Spinal cord (tissue), 10 donors: ENCODE results near the gene ADD2. TPM values are rescaled to one million over a fixed set of nuclear protein-coding genes. Genes with fewer than 3 reads are reported as not detected.
A peak's percentile ranks its signal among the peaks of the same experiment; 100 is the strongest.

Experiments used
- DNase-seq, 6 donors: peaks; one replicate each; pipeline versions ENCODE4 v3.0.0 to v3.0.0-alpha.2; 2013 to 2015; ENCODE audit warnings: low spot score in 6 of 6, low read depth in 4 of 6
- H3K27ac ChIP-seq: one replicate; pipeline ENCODE4 v1.5.1; 2013; ENCODE audit warnings: low read depth, low read length, control low read depth
- H3K27me3 ChIP-seq: one replicate; pipeline ENCODE4 v1.6.1; 2013; ENCODE audit warnings: low read length; ENCODE audit not compliant: control insufficient read depth, insufficient read depth
- H3K36me3 ChIP-seq: one replicate; pipeline ENCODE4 v1.6.1; 2013; ENCODE audit warnings: low read length; ENCODE audit not compliant: control insufficient read depth, insufficient read depth
- H3K4me1 ChIP-seq: one replicate; pipeline ENCODE4 v1.6.1; 2013; ENCODE audit warnings: low read length; ENCODE audit not compliant: control insufficient read depth, insufficient read depth
- H3K4me3 ChIP-seq: one replicate; pipeline ENCODE4 v1.5.1; 2013; ENCODE audit warnings: low read depth, low read length, control low read depth
- H3K9me3 ChIP-seq: one replicate; pipeline ENCODE4 v1.6.1; 2013; ENCODE audit warnings: low read length; ENCODE audit not compliant: control insufficient read depth, insufficient read depth
- WGBS: methylation state at CpG from one replicate; pipeline ENCODE4 v1.1.5; 2013; ENCODE audit warnings: missing lambda C conversion rate; ENCODE audit not compliant: insufficient coverage; 5-methylcytosine and 5-hydroxymethylcytosine counted together
- polyA plus RNA-seq, 2 donors: library from polyadenylated mRNA; unstranded; fragments of 120-200 nt; gene quantifications; one replicate each; pipeline ENCODE4 v1.2.1, GENCODE V29; 2013; ENCODE audit not compliant: insufficient read length in 2 of 2
- total RNA-seq, 2 donors: library from RNA; depleted of rRNA in 1 of 2; stranded (reverse); fragments of 120-200 nt in 1 of 2; fragments of >200 nt in 1 of 2; gene quantifications; one replicate each; pipeline versions ENCODE4 v1.2.3 to v1.2.4, GENCODE V29; 2013 to 2014
- donor health status: healthy.

ADD2 gene
- total and polyA plus RNA-seq, 4 donors = 22.7 to 122 (median 68.7) TPM

- no peaks in the 10 kb centered on the region for H3K4me1 ChIP-seq
- H3K36me3 ChIP-seq = peaks cover 81% of the 10 kb centered on the region
- no peak for DNase-seq
- whole genome bisulfite sequencing = 95% methylated on average over 9 of the region's 11 CpGs
- no peaks in the 10 kb centered on the region for H3K27me3 ChIP-seq
- H3K9me3 ChIP-seq = no peaks in the 10 kb centered on the region
- H3K27ac ChIP-seq = no peak overlapping the region
- no peak overlapping the region for H3K4me3 ChIP-seq
These were observed 93.2 kb downstream of the ADD2 start for GRCh38 chr2:70674636-70675430.

DNA sequence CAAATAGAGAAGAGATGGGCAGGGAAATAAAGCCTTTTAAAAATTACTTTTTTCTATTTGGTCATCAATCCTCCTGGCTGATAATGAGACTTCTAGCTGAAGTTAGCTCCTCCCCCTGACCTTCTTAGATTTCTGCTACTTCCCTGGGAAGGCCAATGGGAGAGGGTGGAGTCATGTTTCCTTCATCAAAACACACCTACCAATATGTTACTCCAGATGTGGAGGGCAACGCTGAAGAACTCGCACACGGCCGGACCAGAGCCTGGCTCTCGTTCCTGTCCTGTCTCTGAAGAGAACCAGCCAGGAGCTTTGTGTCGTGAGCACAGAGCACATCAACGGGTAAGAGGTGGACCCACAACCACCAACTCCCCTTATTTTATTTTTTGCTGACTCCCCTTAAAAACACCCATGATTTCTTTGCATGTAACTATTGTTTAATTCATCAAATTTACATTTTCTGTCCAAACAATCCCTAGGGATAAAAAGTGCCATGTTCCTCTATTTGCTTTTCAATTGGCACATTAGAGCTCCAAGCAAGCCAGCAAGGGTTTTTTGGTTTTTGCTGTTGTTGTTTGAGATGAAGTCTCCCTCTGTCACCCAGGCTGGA lies 94.9 kb downstream of the ADD2 start:
- Histone ChIP-seq H3K9me3 (no peaks in the 10 kb centered on the region), H3K27ac (no peak overlapping the region), H3K36me3 (peaks cover 84% of the 10 kb centered on the region), H3K4me1 (peaks cover 3% of the 10 kb centered on the region), H3K4me3 (no peak overlapping the region), H3K27me3 (no peaks in the 10 kb centered on the region)
- no peak for DNase-seq
- WGBS = 61% methylated on average over 6 of the region's 7 CpGs

DNA sequence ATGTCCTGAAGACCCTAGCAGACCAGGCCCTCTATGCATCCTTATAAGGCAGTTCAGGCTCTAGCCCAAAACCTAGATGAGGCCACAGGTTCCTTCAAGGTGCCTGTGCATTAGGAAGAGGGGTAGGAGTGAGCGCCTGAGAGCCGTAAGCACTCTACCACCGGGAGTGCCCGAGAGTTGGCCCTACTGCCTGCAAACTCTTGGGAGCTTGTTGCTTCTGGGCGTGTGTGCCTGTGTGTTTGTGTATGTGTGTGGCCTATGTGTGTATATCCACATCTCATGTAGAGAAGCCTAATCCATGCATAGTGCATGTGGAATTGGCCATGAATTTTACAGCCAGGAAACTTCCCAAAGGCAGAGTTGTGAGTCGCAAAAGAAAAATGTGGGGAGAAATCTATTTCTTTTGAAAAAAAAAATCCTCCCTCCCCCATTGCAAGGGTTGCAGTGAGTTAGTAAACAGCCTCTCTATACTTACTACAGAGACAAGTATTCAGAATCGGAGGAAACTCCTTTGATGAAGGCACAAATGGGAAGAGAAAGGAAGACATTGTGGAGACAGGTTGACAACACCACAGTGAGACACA lies 96.8 kb downstream of the ADD2 start:
- Histone ChIP-seq H3K4me1 (peaks cover 3% of the 10 kb centered on the region), H3K36me3 (peaks cover 84% of the 10 kb centered on the region), H3K9me3 (no peaks in the 10 kb centered on the region), H3K4me3 (no peak overlapping the region), H3K27ac (no peak overlapping the region), H3K27me3 (no peaks in the 10 kb centered on the region)
- DNase-seq = no peak
- 100% methylated on average over 1 of the region's 7 CpGs for WGBS

GRCh38 chr2:70670626-70671025 lies 97.4 kb downstream of the ADD2 start:
- Histone ChIP-seq H3K4me1 (peaks cover 3% of the 10 kb centered on the region), H3K9me3 (no peaks in the 10 kb centered on the region), H3K27me3 (no peaks in the 10 kb centered on the region), H3K4me3 (no peak overlapping the region), H3K36me3 (peaks cover 88% of the 10 kb centered on the region), H3K27ac (no peak overlapping the region)
- DNase-seq = no peak
- WGBS = 100% methylated on average over 1 of the region's 3 CpGs

- WGBS = 94% methylated on average over 1 of the region's 1 CpG
- Histone ChIP-seq H3K4me1 (peaks cover 3% of the 10 kb centered on the region), H3K27me3 (no peaks in the 10 kb centered on the region), H3K4me3 (no peak overlapping the region), H3K9me3 (no peaks in the 10 kb centered on the region), H3K36me3 (peaks cover 88% of the 10 kb centered on the region), H3K27ac (no peak overlapping the region)
- no peak for DNase-seq
These were observed 97.8 kb downstream of the ADD2 start for GRCh38 chr2:70670202-70670601.

- Histone ChIP-seq H3K36me3 (peaks cover 88% of the 10 kb centered on the region), H3K27ac (no peak overlapping the region), H3K4me3 (no peak overlapping the region), H3K27me3 (no peaks in the 10 kb centered on the region), H3K4me1 (peaks cover 3% of the 10 kb centered on the region), H3K9me3 (no peaks in the 10 kb centered on the region)
- 73% methylated on average over 1 of the region's 4 CpGs for WGBS
- DNase-seq = no peak
These were observed 99.1 kb downstream of the ADD2 start for GRCh38 chr2:70668911-70669310.

DNA sequence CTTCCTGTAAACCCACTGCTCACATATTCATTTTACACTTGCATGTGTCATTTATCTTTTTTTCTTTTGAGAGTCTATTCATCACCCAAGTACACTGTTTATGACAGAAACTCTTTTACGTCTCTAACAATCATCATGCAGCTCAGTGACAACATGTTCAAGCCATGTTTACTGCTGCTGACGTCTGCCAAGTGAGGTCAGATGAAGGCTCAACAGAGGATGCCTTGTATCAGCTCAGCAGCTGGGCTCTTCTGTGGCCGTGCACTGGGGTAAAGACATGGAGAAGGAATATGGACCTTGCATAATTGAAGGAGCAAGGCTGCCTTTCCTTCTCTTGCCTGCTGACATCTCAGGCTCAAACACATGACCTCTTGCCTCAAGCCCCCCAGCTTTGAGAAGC lies 99.6 kb downstream of the ADD2 start:
- Histone ChIP-seq H3K4me1 (peaks cover 3% of the 10 kb centered on the region), H3K9me3 (no peaks in the 10 kb centered on the region), H3K27ac (no peak overlapping the region), H3K4me3 (no peak overlapping the region), H3K36me3 (peaks cover 85% of the 10 kb centered on the region), H3K27me3 (no peaks in the 10 kb centered on the region)
- peak in 1 of 6 donors; percentile 40 for DNase-seq
- 46% methylated on average over 2 of the region's 3 CpGs for WGBS

DNA sequence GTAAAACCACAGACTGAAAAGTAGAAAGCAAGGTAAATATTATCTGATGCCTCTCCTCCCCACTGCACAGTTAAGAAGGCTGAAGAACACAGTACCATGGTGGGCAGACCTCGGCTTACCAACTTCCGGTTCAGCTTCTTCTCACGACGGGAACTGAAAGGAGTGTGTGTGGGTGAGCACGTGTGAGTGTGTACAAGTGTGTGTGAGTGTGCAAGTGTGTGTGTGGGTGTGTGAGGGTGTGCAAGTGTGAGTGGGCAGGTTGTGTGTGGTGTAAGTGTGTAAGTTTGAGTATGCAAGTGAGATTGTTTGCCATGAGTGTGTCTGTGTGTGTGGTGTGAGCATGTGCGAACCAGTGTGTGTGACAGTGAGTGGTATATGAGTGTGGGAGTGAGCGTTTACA lies 103.5 kb downstream of the ADD2 start:
- H3K36me3 ChIP-seq = peaks cover 62% of the 10 kb centered on the region
- H3K27me3 ChIP-seq = no peaks in the 10 kb centered on the region
- 94% methylated on average over 7 of the region's 7 CpGs for WGBS
- no peak for DNase-seq
- H3K9me3 ChIP-seq = no peaks in the 10 kb centered on the region
- H3K4me1 ChIP-seq = peaks cover 3% of the 10 kb centered on the region
- H3K4me3 ChIP-seq = no peak overlapping the region
- H3K27ac ChIP-seq = no peak overlapping the region

GRCh38 chr2:70663411-70663810 lies 104.6 kb downstream of the ADD2 start:
- H3K27me3 ChIP-seq = no peaks in the 10 kb centered on the region
- H3K4me1 ChIP-seq = no peaks in the 10 kb centered on the region
- H3K4me3 ChIP-seq = no peak overlapping the region
- H3K27ac ChIP-seq = no peak overlapping the region
- 96% methylated on average over 5 of the region's 10 CpGs for WGBS
- no peaks in the 10 kb centered on the region for H3K9me3 ChIP-seq
- peaks cover 52% of the 10 kb centered on the region for H3K36me3 ChIP-seq
- no peak for DNase-seq

GRCh38 chr2:70659551-70659950 lies 108.4 kb downstream of the ADD2 start:
- no peak for DNase-seq
- H3K9me3 ChIP-seq = no peaks in the 10 kb centered on the region
- no peak overlapping the region for H3K27ac ChIP-seq
- no peaks in the 10 kb centered on the region for H3K27me3 ChIP-seq
- peaks cover 15% of the 10 kb centered on the region for H3K36me3 ChIP-seq
- no peaks in the 10 kb centered on the region for H3K4me1 ChIP-seq
- 90% methylated on average over 5 of the region's 5 CpGs for WGBS
- H3K4me3 ChIP-seq = no peak overlapping the region
